Measurements from ENCODE around the gene TEPSIN.

Gene TEPSIN

GRCh38 chr17:81238815-81239713, at the start of gene TEPSIN, which contains the start of gene NDUFAF8:
TSS of gene TEPSIN (minus strand) at chr17:81239055. CDS start at chr17:81239033, 22 bp downstream.
TSS of gene NDUFAF8 (plus strand) at chr17:81239318. CDS start at chr17:81239364, 46 bp downstream.
- peak; percentile 95 for DNase-seq

GRCh38 chr17:81287741-81288430, 49.0 kb upstream of the TEPSIN start:
- DNase-seq: no peak

GRCh38 chr17:81287152-81287551, 48.3 kb upstream of the TEPSIN start:
- no peak for DNase-seq

GRCh38 chr17:81286491-81287145, 47.8 kb upstream of the TEPSIN start:
- no peak for DNase-seq

GRCh38 chr17:81285894-81286293, 47.0 kb upstream of the TEPSIN start:
- DNase-seq: no peak

- no peak for DNase-seq
Measured at GRCh38 chr17:81285179-81285878, 46.5 kb upstream of the TEPSIN start.

GRCh38 chr17:81282876-81283275, 44.0 kb upstream of the TEPSIN start:
- no peak for DNase-seq

- no peak for DNase-seq
Measured at GRCh38 chr17:81282141-81282540, 43.3 kb upstream of the TEPSIN start.

GRCh38 chr17:81280571-81280970, 41.7 kb upstream of the TEPSIN start:
- no peak for DNase-seq

GRCh38 chr17:81279278-81280275, 40.7 kb upstream of the TEPSIN start:
- no peak for DNase-seq

GRCh38 chr17:81278831-81279230, 40.0 kb upstream of the TEPSIN start:
- DNase-seq: no peak

- DNase-seq: no peak
Measured at GRCh38 chr17:81277946-81278693, 39.3 kb upstream of the TEPSIN start.

GRCh38 chr17:81277421-81277820, 38.6 kb upstream of the TEPSIN start:
- no peak for DNase-seq

- no peak for DNase-seq
Measured at GRCh38 chr17:81276781-81277180, 37.9 kb upstream of the TEPSIN start.

- no peak for DNase-seq
Measured at GRCh38 chr17:81274471-81274855, 35.6 kb upstream of the TEPSIN start.

- DNase-seq: no peak
Measured at GRCh38 chr17:81273698-81274470, 35.0 kb upstream of the TEPSIN start.

- DNase-seq: no peak
Measured at GRCh38 chr17:81272616-81273015, 33.8 kb upstream of the TEPSIN start.

GRCh38 chr17:81271226-81271625, 32.4 kb upstream of the TEPSIN start:
- DNase-seq: no peak

GRCh38 chr17:81270279-81270678, 31.4 kb upstream of the TEPSIN start:
- no peak for DNase-seq
